Left renal pelvis (tissue), 4 donors: ENCODE data around the gene VOPP1. TPM values are rescaled to one million over a fixed set of nuclear protein-coding genes. Genes with fewer than 3 reads are reported as not detected.
"Not testable (repeated sequence)": the region's sequence is repeated elsewhere in the genome, so short reads cannot be mapped to it uniquely, and the experiment has no call there.

Source experiments
- DNase-seq, 4 donors: peaks; one replicate each; pipeline ENCODE4 v3.0.0-alpha.2; 2013; ENCODE audit warnings: low read depth in 4 of 4, low spot score in 3 of 4
- polyA plus RNA-seq, 4 donors: library from polyadenylated mRNA; unstranded; fragments of 120-200 nt; gene quantifications; one replicate each; pipeline ENCODE4 v1.2.1, GENCODE V29; 2013; ENCODE audit not compliant: insufficient read length in 4 of 4

VOPP1 gene
- polyA plus RNA-seq, 4 donors, result 41.4 to 61.0 (median 59.6) TPM

DNA sequence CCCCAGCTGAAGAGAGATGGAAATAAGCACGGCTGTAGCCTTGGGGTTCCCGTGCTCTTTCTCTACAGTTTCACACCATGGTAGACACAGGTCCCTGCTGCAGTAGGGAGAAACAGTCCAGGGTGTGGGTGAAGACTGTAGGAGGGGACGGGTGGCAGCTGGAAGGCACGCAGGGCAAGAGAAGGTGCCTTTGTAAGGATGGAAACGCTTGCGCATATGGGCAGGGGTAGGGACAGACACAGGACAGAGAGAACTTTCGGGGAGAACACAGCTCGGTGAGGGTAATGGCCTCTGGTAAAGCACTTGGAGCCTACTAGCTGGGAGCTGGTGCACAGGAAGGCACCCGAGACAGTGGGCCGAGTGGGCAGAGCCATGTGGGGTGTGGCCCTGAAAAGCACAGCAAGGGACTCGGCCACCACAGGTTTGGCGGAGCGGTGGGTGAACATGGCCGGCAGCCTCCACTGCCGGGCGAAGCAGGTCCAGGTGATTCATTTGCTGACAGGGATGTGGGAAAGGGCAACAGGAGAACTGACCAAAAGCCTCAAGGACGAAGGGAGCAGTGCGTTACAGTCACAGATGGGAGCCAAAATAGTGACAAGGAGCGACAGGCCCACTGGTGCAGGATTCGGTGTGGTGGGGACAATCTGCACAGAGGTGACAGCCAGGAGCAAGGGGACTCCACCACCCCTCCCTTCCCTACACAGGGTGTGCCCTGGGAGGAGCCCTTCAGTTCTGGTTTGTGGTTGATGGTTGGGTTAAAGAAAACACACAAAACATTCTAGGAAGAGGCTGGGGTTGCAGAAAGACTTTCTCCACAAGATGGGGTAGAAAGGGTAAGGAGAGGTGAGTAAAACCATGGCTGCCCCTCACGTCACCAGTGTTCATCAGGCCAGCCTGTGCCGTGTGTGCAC lies 97.1 kb downstream of the VOPP1 start:
- no peak for DNase-seq

DNA sequence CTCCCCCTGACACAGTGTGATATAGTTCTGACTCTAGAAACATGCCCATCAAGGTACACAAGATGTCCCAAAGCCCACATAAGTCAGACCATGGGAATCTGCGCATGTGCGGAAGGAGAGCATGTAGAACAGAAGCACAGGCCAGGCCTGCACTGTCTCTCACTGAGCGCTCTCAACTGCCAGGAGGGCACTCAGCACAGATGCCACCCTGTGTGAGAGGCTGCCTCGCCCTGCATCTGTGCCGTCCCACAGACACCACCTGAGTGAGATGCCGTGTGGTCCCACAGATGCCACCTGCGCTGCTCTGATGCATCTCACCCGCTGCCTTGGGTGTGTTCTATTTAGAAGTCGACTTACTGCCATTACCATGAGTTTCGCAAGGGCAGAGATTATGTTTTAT lies 98.4 kb downstream of the VOPP1 start:
- DNase-seq, result no peak

DNA sequence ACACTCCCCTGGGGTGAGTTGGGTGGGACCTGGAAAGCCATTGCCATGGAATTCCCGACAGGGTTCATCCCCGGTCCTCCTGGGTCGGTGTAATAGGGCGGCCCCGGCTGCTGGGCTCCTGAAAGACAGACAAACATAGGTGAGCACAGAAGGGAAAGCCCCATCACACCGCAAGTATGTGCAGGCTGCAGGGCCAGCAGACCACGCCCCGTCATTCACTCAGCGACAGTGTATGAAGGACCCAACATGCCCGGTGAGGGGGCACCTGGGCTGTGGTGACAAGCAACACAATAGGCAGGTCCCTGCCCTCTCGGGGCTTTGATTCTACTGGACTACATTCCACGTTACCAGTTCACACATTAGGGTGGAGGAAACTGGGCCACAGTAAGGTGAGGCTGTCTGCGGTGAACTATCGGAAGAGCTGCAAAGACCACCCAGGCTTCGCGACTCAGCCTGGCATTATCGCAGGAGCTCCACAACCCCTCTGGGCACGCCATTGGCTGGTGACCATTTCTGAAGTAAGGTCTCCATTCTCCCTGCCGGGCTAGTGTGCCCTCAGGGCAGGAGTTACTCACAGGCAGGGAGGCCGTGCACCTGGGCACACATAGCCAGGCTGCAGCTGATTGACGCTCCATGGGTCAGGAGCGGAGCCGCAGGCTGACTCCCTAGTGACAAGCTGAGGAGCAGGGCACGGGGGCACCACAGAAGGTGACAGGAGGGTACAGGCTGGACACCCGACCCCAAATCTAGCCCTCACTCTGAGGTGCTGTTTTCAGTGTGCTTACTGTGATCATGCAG lies 99.2 kb downstream of the VOPP1 start:
- no peak for DNase-seq

DNA sequence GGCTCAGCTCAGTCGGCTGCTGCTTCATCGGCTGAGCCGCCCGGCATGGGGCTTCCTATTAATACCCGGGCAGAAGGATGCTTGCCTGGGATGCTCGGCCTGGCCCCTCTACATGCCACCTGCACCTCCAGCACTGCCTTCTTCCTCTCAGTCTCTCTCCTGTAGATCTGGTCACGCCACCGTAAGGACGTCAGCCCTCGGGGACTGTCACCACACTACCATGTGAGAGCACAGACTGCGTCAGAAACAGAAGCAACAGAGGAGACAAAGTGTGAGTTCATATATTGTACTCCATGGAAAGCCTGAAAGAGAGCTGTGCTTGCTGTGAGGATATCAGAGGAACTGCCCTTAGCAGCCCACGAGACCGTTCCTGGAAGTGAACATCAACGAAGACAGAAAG lies 99.9 kb downstream of the VOPP1 start:
- not testable (repeated sequence) for DNase-seq

DNA sequence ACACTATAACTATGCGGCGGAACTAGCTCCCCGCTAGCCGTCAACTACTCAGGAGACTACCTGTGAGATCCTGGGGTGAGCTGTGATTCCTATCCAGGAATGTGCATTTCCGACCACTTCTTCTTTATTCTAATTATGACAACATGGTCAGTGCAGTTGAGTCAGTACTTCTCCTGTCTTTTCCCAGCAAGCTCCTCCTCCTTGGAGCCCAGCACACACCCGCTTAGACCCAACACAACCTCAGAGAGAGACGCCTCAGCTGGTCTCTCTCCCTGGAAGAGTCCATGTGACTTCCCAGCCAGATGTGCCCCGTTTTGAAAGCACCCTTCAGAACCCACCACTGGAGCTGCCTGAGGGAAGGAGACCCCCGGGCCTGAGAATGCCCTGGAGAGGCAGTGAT lies 100.7 kb downstream of the VOPP1 start:
- not testable (repeated sequence) for DNase-seq

DNA sequence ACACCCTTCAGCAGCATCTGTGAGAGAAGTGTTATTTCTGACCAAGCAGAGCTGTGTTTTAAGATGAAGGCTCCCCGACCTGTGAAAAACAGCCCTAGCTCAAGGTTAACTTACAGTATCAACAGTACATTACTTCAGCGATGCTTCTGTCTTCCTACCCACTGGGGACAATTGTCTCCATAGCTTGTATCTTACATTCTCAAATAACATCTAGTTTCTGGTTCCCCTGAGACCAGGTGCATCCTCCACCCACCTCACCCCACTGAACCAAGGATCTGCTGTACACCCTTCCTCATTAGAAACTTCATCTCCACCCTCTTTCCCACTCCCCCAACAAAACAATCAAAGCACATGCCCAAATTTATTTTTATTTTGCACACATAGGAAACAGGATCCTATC lies 102.0 kb downstream of the VOPP1 start:
- DNase-seq, result no peak

DNA sequence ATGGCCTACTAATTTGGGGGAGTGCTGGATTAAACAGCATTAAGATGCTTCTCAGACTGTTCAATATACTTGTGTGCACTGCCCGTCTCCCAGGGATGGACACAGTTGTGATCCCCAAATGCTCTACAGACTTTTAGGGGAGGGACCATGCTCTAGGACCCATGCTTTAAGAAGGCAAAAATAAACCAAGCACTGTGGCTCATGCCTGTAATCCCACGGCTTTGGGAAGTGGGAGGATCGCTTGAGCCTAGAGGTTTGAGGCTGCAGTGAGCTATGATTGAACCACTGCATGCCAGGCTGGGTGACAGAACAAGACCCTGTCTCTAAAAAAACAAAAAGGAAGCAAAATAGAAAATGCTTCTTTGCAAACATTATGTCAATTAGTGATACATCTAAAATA lies 102.6 kb downstream of the VOPP1 start:
- DNase-seq, result no peak

DNA sequence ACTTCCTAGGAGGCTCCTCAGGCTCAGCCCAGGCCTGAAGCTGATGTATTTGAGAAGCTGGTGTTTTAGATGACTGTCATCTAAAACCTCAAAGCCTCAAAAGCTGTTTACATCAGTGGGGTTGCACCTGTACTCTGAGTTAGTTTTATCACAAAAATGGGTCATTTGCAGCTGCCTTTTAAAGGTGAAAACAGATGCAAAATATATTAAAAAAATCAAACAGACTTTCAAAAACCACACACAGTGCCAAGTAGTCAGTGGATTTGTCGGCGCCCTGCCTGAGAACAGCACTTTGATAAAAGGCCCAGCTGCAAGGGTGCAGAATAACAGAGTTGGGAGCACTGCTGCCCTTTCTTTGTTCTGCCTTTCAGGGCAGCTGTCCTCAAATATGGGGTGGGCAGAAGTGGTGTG lies 103.0 kb downstream of the VOPP1 start:
- no peak for DNase-seq

DNA sequence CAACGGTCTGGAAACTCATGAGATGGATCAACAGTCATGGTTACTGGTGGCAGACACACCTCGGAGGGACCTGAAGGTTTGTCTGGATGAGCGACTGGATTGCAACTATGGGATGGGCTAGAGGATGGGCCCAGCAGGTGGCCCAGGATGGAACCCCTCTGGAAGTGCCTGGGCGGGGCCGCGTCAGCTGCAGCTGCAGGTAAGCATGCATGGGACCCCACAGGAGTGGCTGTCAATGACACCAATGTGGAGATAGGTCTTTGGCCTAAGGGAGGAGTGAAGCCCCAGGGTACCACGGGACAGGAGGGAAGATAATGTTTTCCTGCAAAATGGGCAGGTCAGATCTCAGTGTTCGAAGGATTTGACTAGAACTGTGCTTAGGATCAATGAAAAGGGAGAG lies 103.8 kb downstream of the VOPP1 start:
- DNase-seq, result no peak

DNA sequence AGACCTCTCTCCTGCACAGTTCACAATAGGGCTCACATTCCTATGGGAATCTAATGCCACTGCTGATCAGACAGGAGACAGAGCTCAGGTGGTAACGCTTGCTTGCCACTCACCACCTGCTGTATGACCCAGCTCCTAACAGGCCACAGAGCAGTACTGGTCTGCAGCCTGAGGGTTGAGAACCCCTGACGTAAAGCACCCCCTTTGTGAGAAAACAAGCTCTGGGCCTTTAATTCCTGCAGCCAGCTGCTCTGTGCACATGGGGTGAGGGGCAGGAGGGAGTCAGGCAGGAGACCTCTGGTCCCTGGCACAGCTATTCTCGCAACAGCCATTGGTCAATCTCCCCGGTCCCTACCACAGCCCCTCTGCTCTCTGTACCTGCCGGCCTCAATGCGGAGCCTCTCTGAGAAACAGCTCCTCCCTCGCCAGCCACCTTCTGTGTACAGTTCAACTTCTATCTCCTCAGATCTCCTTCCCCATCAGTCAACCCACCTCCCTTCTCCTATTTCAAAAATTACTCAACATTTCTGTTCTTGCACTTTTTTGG lies 105.2 kb downstream of the VOPP1 start:
- DNase-seq, result no peak

DNA sequence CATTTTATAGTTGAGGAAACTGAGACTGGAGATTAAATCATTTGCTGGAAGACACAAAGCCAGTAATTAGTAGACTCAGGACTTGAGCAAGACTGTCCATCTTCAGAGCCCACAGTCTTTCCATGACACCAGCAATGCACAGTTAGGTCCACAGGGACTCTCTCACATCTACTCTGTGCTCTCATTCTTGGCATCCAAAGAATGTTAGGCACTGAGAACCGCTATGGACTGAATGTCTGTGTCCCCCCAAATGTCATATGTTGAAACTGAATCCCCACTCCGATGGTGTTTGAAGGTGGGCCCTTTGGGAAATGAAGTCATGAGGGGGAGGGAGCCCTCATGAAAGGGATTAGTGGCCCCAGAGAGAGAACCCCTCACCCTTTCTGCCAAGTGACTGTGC lies 106.6 kb downstream of the VOPP1 start:
- DNase-seq, result no peak

DNA sequence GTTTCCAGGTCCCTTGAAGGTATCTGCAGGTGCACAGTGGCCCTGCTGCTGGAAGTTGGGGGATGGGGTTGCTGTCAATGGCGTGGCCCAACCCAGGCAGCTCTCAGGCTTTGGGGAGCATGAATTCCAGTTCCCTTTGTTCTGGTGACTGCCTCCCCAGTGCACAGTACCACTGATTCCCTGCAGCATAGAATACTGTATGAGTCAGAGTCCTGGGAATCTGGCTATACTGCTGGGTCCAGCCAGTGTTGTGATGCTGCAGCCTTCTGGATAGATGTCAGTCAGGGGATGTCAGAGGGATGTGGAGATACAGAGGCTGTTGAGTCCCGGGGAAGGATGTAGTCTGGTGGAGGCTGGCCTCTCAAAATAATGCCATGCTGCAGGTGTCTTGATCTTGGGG lies 107.9 kb downstream of the VOPP1 start:
- no peak for DNase-seq

DNA sequence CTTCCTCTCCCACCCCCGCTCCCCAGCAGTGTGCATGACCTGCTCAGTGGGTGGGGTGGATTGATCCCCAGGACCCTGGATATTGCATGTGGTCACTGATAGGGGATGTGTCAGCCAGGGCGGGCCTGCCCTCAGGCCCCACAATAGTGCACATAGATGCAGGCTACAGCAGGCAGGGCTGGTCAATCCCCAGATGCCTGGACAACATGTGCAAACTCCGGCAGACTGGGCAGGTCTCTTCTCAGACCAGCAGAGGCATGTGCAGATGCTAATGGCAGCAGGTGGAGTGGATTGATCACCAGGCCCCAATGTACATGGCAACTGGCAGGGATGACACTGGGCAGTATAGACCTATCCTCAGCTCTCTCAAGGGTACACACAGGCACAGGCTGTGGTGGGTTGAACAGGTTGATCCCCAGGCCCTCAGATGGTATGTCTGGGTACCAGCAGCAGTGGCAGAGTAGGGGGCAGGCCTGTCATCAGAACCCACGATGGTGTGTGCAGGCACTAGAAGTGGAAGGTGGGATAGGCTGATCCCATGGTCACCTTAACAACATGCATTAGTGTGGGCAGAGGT lies 108.5 kb downstream of the VOPP1 start:
- no peak for DNase-seq

DNA sequence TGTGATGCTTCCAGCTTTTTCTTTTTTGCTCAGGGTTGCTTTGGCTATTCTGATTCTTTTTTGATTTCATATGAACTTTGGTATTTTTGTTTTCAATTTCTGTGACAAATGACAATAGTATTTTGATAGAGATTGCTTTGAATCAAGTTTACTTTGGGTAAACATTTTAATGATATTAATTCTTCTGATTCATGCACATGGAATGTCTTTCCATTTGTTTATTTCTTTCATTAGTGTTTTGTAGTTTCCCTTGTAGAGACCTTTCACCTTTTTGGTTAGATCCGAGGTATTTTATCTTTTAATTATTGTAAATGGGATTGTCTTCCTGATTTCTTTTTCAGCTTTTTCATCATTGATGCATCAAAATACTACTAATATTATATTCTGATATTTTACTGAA lies 114.0 kb downstream of the VOPP1 start:
- no peak for DNase-seq

DNA sequence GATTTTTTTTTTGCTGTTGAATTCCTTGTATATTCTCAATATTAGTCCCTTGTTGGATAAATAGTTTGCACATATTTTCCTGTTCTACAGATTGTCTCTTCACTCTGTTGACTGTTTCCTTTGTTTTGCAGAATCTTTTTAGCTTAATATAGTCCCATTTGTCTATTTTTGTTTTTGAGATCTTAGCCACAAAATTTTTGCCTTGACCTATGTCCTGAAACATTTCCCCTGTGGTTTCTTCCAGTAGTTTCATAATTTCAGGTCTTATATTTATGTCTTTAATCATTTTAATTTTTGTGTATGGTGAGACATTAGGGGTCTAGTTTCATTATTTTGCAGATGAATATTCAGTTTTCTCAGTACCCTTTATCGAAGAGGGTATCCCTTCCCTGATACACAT lies 114.5 kb downstream of the VOPP1 start:
- DNase-seq, result no peak

DNA sequence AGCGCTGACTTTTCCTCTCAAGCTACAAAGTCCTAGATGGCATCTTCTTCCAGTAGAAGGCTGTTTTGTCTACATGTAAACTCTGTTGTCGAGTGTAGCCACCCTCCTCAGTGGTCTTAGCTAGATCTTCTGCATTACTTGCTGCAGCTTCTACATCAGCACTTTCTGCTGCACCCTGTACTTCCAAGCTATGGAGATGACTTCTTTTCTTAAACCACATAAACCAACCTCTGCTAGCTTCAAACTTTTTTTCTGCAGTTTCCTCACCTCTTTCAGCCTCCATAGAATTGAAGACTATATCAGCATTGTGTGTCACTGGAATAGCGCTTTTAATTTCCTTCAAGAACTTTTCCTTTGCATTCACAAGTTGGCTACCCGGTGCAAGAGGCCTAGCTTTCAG lies 119.3 kb downstream of the VOPP1 start:
- no peak for DNase-seq

DNA sequence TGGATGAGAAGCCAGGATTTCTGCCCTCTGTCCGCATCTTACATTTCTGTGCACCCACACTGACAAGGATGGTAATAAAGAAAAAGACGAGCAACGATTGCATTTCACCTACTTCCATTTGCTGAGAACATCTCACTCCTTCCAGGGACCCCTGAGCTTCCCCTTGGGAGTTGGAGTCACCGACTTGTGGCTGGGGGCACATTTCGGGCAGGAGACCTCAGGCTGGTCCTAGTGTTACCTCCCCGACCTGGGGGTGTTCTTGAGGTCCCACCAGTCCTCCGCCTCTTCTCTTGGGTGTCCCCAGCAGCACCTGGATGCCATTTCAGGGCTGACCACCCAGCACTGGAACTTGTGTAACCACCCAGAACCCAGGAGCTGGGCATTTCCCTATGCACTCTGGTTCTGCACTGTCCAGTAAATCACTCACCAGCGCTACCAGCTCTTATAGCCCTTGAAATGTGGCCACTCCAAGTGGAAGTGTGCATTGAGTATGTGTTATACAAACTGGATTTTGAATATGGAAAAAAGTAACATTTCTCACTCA lies 122.2 kb downstream of the VOPP1 start:
- DNase-seq, result no peak

DNA sequence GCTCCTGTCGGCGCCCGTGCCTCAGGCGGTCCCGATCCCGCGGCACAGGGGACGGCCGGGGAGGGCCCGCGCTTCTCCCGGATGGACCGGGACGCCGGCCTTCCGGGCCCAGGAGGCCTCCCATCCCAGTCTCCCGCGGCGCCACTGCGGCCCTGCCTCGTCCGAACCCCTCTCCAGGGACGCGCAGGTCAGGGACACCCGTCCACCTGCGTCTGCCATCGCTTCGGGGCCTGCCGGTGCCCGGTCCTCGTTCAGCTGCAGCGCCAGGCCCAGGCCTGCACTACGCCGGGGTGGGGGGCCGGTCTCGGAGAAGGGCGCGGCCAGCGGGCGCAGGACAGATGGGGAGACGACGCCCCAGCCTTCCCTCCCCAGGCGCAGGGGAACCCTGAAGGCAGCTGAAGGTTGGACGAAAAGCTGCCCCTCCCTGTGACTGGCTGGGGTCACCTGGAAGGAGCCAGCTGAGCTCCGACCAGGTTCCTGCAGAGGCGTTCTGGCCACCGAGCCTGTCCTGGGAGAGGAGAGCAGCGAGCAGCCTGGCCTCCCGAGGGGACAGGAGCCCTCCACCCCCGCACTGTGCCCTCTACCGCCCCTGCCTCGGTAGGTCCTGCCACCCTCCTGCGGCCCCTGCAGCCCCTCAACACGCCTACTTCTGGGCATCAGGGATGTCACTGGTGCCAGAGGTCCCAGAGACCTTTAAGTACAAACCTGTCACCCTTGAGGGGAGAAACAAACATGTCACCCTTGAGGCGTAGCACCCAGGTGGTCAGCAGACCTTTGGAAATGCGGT lies 122.9 kb downstream of the VOPP1 start:
- no peak for DNase-seq

DNA sequence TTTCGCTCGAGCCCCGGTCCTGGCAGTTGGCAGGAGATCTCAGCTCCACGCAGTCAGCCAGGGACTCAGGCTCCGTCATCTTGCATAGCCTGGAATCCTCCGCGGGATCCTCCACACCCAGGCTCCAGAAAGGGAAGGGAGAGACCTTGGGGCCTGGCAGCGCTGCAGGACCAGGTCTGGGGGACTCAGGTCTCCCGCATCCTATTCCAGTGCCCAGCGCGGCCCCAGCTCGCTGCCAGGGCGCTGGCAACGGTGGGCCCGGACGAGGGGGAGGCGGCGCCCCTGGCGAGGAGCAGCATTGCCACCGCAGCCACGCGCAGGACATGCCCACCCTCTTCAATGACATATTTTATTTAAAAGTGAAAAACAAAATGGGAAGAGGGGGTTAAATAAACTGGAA lies 123.8 kb downstream of the VOPP1 start:
- no peak for DNase-seq

DNA sequence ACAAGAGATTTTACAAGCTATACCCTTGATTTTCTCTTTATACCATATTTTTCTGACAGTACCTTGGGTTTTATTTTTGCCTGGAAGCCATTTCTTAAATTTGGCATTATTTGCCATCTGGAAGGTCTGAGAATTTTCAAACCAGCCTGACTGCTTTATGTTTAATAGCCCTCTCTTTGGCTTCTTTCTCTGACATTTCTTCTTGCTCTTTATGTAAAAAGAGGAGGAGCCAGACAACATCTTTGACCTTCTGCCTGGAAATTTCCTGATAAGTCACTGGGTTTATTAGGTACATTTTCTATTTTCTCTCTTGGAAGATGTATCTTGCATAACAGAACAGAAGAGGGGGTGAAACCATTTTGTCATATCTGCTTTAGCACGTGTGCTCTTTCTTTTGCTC lies 127.5 kb downstream of the VOPP1 start:
- no peak for DNase-seq
